ENCODE measurements around the gene HRH4.
A peak's percentile ranks its signal among the peaks of the same experiment; 100 is the strongest.

Gene HRH4

GRCh38 chr18:24460388-24460787 is at the start of gene HRH4:
TSS of gene HRH4 (plus strand) at chr18:24460637. CDS start at chr18:24460729, 92 bp downstream.
- Mint-ChIP-seq H3K4me1 (peaks cover 8% of the 10 kb centered on the region), H3K4me3 (no peak within 1 kb of the TSS), H3K36me3 (ENCODE audit: low read depth) (peaks cover 1% of the 10 kb centered on the region), H3K27me3 (no peaks in the 10 kb centered on the region), H3K9me3 (no peaks in the 10 kb centered on the region), H3K27ac (no peak within 1 kb of the TSS)
- ATAC-seq, result no peak
- no peak for DNase-seq

- DNase-seq, result no peak
- Mint-ChIP-seq H3K4me1 (peaks cover 20% of the 10 kb centered on the region), H3K4me3 (no peak overlapping the region), H3K36me3 (ENCODE audit: low read depth) (no peaks in the 10 kb centered on the region), H3K27ac (no peak overlapping the region), H3K27me3 (peaks cover 41% of the 10 kb centered on the region), H3K9me3 (peaks cover 12% of the 10 kb centered on the region)
- no peak for ATAC-seq
Observed at GRCh38 chr18:24413148-24413547, 47.3 kb upstream of the HRH4 start.

- no peaks in the 10 kb centered on the region for H3K36me3 Mint-ChIP-seq (ENCODE audit: low read depth)
- H3K4me3 Mint-ChIP-seq, result no peak overlapping the region
- peak; percentile 88 for ATAC-seq
- peaks cover 20% of the 10 kb centered on the region for H3K4me1 Mint-ChIP-seq
- peaks cover 38% of the 10 kb centered on the region for H3K27me3 Mint-ChIP-seq
- H3K27ac Mint-ChIP-seq, result no peak overlapping the region
- peaks cover 12% of the 10 kb centered on the region for H3K9me3 Mint-ChIP-seq
- DNase-seq, result no peak
Observed at GRCh38 chr18:24414349-24415003, 46.0 kb upstream of the HRH4 start.

- Mint-ChIP-seq H3K4me3 (no peak overlapping the region), H3K27me3 (peaks cover 41% of the 10 kb centered on the region), H3K27ac (no peak overlapping the region), H3K9me3 (peaks cover 11% of the 10 kb centered on the region), H3K4me1 (peaks cover 18% of the 10 kb centered on the region), H3K36me3 (ENCODE audit: low read depth) (no peaks in the 10 kb centered on the region)
- DNase-seq (no peak), ATAC-seq (no peak)
Observed at GRCh38 chr18:24417480-24417879, 43.0 kb upstream of the HRH4 start.

GRCh38 chr18:24420551-24420950 is 39.9 kb upstream of the HRH4 start:
- no peak for DNase-seq
- H3K27ac Mint-ChIP-seq, result no peak overlapping the region
- peaks cover 2% of the 10 kb centered on the region for H3K36me3 Mint-ChIP-seq (ENCODE audit: low read depth)
- ATAC-seq, result no peak
- peaks cover 2% of the 10 kb centered on the region for H3K9me3 Mint-ChIP-seq
- no peak overlapping the region for H3K4me3 Mint-ChIP-seq
- peaks cover 51% of the 10 kb centered on the region for H3K27me3 Mint-ChIP-seq
- H3K4me1 Mint-ChIP-seq, result peaks cover 1% of the 10 kb centered on the region

- Mint-ChIP-seq H3K36me3 (ENCODE audit: low read depth) (peaks cover 9% of the 10 kb centered on the region), H3K4me1 (peaks cover 9% of the 10 kb centered on the region), H3K4me3 (no peak overlapping the region), H3K27me3 (peaks cover 47% of the 10 kb centered on the region), H3K27ac (no peak overlapping the region), H3K9me3 (peaks cover 10% of the 10 kb centered on the region)
- DNase-seq (no peak), ATAC-seq (no peak)
Observed at GRCh38 chr18:24421831-24422230, 38.6 kb upstream of the HRH4 start.

GRCh38 chr18:24426073-24426397 is 34.4 kb upstream of the HRH4 start:
- Mint-ChIP-seq H3K9me3 (peaks cover 15% of the 10 kb centered on the region), H3K36me3 (ENCODE audit: low read depth) (peaks cover 19% of the 10 kb centered on the region), H3K27ac (peak overlapping the region; percentile 49), H3K4me1 (peaks cover 22% of the 10 kb centered on the region), H3K27me3 (peaks cover 18% of the 10 kb centered on the region), H3K4me3 (peak overlapping the region; percentile 83)
- ATAC-seq (no peak), DNase-seq (no peak)

GRCh38 chr18:24426398-24427294 is 33.8 kb upstream of the HRH4 start, which contains the start of gene IMPACT:
TSS of gene IMPACT (plus strand) at chr18:24426670. CDS start at chr18:24426757, 87 bp downstream.
- peak; percentile 82 for DNase-seq
- H3K4me1 Mint-ChIP-seq, result peaks cover 22% of the 10 kb centered on the region
- peak within 1 kb of the TSS; percentile 83 for H3K4me3 Mint-ChIP-seq
- H3K9me3 Mint-ChIP-seq, result peaks cover 15% of the 10 kb centered on the region
- peak; percentile 93 for ATAC-seq
- H3K27me3 Mint-ChIP-seq, result peaks cover 15% of the 10 kb centered on the region
- H3K27ac Mint-ChIP-seq, result peak within 1 kb of the TSS; percentile 84
- H3K36me3 Mint-ChIP-seq (ENCODE audit: low read depth), result peaks cover 19% of the 10 kb centered on the region

GRCh38 chr18:24427484-24427883 is 33.0 kb upstream of the HRH4 start:
- Mint-ChIP-seq H3K27ac (peak overlapping the region; percentile 84), H3K4me1 (peaks cover 22% of the 10 kb centered on the region), H3K9me3 (peaks cover 15% of the 10 kb centered on the region), H3K27me3 (peaks cover 15% of the 10 kb centered on the region), H3K36me3 (ENCODE audit: low read depth) (peaks cover 20% of the 10 kb centered on the region), H3K4me3 (peak overlapping the region; percentile 83)
- ATAC-seq (no peak), DNase-seq (no peak)

GRCh38 chr18:24428709-24429108 is 31.7 kb upstream of the HRH4 start:
- H3K9me3 Mint-ChIP-seq, result peaks cover 15% of the 10 kb centered on the region
- ATAC-seq (no peak), DNase-seq (no peak)
- peaks cover 24% of the 10 kb centered on the region for H3K36me3 Mint-ChIP-seq (ENCODE audit: low read depth)
- no peak overlapping the region for H3K4me3 Mint-ChIP-seq
- peaks cover 22% of the 10 kb centered on the region for H3K4me1 Mint-ChIP-seq
- no peak overlapping the region for H3K27ac Mint-ChIP-seq
- peaks cover 8% of the 10 kb centered on the region for H3K27me3 Mint-ChIP-seq

- no peak overlapping the region for H3K27ac Mint-ChIP-seq
- peaks cover 15% of the 10 kb centered on the region for H3K9me3 Mint-ChIP-seq
- H3K27me3 Mint-ChIP-seq, result peaks cover 5% of the 10 kb centered on the region
- no peak overlapping the region for H3K4me3 Mint-ChIP-seq
- ATAC-seq (no peak), DNase-seq (no peak)
- H3K4me1 Mint-ChIP-seq, result peaks cover 22% of the 10 kb centered on the region
- peaks cover 24% of the 10 kb centered on the region for H3K36me3 Mint-ChIP-seq (ENCODE audit: low read depth)
Observed at GRCh38 chr18:24429188-24429587, 31.2 kb upstream of the HRH4 start.

- no peak for ATAC-seq
- H3K36me3 Mint-ChIP-seq (ENCODE audit: low read depth), result peaks cover 26% of the 10 kb centered on the region
- no peak overlapping the region for H3K4me3 Mint-ChIP-seq
- H3K4me1 Mint-ChIP-seq, result peaks cover 8% of the 10 kb centered on the region
- DNase-seq, result no peak
- no peak overlapping the region for H3K27ac Mint-ChIP-seq
- H3K27me3 Mint-ChIP-seq, result no peaks in the 10 kb centered on the region
- peaks cover 5% of the 10 kb centered on the region for H3K9me3 Mint-ChIP-seq
Observed at GRCh38 chr18:24432618-24433017, 27.8 kb upstream of the HRH4 start.

GRCh38 chr18:24436939-24437338 is 23.5 kb upstream of the HRH4 start:
- no peaks in the 10 kb centered on the region for H3K27me3 Mint-ChIP-seq
- ATAC-seq (no peak), DNase-seq (no peak)
- no peaks in the 10 kb centered on the region for H3K4me1 Mint-ChIP-seq
- H3K27ac Mint-ChIP-seq, result no peak overlapping the region
- no peaks in the 10 kb centered on the region for H3K9me3 Mint-ChIP-seq
- peaks cover 51% of the 10 kb centered on the region for H3K36me3 Mint-ChIP-seq (ENCODE audit: low read depth)
- no peak overlapping the region for H3K4me3 Mint-ChIP-seq

GRCh38 chr18:24443870-24444269 is 16.6 kb upstream of the HRH4 start:
- no peak overlapping the region for H3K27ac Mint-ChIP-seq
- no peak overlapping the region for H3K4me3 Mint-ChIP-seq
- no peaks in the 10 kb centered on the region for H3K27me3 Mint-ChIP-seq
- peaks cover 3% of the 10 kb centered on the region for H3K4me1 Mint-ChIP-seq
- peaks cover 45% of the 10 kb centered on the region for H3K36me3 Mint-ChIP-seq (ENCODE audit: low read depth)
- H3K9me3 Mint-ChIP-seq, result no peaks in the 10 kb centered on the region
- no peak for ATAC-seq
- no peak for DNase-seq

- Mint-ChIP-seq H3K4me3 (no peak overlapping the region), H3K36me3 (ENCODE audit: low read depth) (peaks cover 34% of the 10 kb centered on the region), H3K27me3 (no peaks in the 10 kb centered on the region), H3K9me3 (no peaks in the 10 kb centered on the region), H3K27ac (no peak overlapping the region), H3K4me1 (peaks cover 3% of the 10 kb centered on the region)
- DNase-seq, result no peak
- ATAC-seq, result no peak
Observed at GRCh38 chr18:24446453-24446852, 14.0 kb upstream of the HRH4 start.

Measured in activated naive CD8-positive, alpha-beta T cell treated with anti-CD3 and anti-CD28 coated beads, Interleukin-2, amount 50 U/mL, for 24 hours (primary cell).